Suppressor macrophage treated with lipopolysaccharide for 4 hours (primary cell): Measurements from ENCODE around the gene AIG1.

ENCODE experiments used
- DNase-seq: peaks from one replicate; pipeline ENCODE4 v3.0.0-alpha.2; 2020

The AIG1 gene

DNA sequence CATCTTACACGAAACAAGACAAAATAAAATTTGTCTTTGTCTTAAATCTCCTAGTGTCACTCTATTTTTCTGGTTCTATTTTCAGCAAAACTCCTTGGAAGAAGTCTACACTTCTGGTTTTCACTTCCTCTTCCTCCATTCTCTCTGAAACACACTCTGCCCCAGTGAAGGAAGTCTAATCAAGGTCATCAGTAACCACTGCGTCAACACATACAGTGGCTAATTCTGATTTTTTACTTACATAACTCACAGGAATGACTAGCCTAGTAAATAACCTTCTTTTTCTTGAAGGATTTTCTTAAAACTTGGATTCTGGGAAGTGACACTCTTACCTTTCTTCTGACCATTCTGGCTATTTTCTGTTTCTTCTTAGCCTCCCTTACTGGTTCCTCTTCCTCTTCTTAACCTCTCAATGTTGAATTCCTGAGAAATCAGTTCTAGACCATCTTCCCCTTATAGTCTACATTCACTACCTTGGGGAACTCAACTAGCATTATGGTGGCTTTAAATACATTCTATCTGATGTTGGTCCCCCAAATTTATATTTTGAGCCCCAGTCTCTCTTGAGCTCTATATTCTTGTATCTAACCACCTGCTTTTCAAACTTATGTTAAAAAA lies 37.5 kb downstream of the AIG1 start:
- peak; percentile 82 for DNase-seq

DNA sequence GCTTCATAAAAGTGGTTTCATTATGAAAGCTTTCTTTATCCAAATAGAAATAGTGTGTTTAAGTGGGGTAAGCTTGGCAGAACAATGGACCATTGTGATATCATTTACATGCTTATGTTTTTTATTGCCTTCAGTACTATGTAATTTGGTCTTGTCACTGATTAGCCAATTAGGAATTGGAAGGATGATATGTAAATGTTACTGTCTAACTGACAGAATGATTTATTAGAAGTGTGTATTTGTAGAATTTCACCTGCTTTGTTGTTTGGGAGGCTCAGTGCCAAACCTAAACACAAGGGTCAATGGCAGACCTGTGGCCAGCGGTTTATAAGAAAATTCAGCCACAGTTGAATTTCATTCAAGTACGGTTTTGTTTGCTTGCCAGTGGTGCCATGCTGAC lies 39.0 kb downstream of the AIG1 start:
- no peak for DNase-seq

DNA sequence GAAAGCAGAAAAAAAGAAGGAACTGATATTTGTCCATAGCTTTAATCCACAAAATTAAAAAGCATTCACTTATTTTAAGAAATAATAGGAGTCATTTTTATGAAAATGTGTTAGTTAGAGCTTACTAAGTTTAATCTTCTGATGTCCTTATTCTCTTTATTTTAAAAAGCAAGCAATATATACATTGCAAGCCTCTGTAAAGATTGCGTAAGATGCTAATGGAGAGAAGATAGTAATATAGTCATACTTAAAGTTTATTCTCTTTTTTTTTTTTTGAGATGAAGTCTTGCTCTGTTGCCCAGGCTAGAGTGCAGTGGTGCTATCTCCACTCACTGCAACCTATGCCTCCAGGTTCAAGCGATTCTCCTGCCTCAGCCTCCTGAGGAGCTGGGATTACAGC lies 39.7 kb downstream of the AIG1 start:
- no peak for DNase-seq

DNA sequence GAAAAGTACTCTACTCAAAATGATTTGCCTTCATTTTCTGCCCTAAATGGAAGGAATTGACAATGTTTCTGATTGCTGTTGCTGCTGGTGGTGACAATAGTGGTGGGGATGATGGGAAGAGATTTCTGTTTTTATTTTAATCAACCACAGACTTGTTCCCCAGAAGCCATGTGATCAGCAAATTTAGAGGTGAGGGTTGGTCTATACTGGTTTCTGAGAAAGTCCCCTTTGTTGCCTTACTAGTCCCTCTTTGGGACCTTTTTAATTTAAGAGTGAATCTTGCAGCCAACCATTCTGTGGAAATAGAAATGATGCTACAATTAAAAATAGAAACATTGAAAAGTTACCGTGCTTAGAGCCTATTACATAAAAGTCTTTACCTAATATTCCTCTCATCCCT lies 43.2 kb downstream of the AIG1 start:
- no peak for DNase-seq

DNA sequence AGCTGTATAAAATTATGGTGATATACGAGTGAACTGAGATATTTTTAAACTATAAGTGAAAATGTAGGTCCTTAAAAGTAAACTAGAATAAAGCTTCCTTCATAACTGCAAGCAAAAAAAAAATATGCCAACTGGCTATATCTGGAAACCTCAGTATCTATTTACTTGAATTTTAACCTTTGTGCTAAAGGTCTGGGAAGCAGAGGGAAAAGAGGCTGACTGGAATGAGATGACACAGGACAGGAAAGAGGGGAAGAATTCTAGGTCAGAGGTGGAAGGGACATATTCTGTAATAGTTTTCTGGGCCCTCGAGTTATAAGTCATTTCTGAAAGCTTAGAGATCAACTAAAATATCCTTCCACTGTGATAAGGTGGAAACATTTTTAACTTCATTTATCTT lies 46.8 kb downstream of the AIG1 start:
- DNase-seq, result no peak

DNA sequence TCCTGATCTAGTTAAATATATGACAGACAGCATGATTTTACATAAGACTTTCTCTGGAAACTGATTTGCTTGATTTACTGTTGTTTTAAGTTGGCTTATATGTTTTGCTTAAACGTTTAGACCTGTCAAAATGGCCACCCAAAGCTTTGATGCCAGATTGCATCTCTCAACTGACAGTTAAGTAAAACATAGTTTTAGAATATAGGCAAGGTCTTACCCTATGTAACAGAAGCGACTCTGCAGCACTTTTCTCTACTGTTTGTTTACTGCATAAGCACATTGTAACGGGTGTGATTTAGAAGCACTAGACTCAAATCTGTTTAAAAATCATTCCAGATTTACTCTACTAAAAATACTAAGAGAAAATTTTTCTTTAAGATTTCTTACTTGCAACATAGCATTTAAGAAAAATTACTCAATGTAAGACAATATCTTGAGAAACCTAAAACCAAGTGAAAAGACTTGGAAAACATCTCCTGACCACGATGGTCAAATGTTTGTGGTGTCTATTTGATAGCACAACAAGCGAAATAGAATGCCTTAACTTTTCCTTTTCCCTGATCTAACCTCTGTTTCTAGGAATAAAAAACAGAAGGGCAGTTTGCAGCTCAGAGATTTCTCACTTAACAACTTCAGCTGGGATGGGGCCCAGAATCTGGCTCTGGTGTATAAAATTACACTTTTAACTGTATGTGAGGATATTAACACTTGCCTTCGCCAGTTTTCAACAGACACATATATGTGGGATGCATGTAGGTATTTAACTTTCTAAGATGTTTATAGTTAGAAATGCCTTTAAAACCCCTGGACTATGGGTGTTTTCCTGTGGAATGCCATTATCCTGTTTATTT lies 47.4 kb downstream of the AIG1 start:
- no peak for DNase-seq

DNA sequence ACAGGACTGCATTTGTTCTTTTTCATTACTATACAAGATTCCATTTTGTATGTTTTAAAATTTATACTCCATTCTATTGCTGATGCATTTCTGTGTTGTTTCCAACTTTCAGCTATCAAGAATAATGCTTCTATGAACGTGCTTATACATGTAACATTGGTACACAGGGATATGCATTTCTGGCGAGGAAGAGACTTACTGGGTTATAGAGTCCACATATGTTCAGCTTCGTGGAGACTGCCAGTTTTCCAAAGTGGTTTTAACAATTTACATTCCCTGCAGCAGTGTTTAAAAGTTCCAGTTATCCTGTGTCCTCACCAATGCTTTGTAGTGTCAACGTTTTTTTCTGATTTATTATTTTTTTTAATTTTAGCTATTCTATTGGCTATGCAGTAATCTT lies 48.5 kb downstream of the AIG1 start:
- no peak for DNase-seq

DNA sequence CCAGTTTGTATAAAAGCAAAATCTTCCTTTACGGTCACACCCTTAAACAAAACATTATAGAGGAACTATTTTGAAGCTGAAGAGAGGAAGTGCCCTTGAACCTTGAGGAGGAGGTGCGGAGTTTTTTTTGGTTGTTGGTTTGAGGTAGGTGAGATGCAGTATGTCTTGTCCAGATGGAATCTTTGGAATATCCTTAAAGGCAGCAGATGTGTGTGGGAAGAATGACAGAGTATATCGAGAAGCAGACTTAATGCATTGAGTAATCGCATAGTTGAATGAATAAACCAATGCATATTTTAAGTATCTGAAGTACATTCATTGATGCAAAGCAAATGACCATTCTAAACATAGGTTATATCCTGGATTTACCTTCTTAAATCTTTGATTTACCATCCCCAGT lies 49.9 kb downstream of the AIG1 start:
- DNase-seq, result no peak

DNA sequence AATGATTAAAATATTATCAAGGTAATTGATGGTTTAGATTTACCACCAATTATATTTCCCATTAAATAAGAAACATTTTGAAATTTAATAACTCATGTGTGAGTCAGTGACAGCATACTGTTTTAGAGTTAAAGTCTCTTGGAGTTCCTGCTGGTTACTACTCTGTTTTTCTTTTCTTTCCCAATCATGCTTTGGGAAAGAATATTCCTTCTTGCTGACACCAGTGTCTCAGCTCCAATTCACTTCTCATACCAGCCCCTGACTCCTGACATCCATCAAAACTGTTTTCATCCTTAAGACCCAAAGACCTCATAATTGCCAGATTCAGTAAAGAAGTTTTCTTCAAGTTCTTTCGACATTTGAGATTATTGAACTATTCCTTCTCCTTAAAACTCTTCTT lies 50.3 kb downstream of the AIG1 start:
- DNase-seq, result no peak

DNA sequence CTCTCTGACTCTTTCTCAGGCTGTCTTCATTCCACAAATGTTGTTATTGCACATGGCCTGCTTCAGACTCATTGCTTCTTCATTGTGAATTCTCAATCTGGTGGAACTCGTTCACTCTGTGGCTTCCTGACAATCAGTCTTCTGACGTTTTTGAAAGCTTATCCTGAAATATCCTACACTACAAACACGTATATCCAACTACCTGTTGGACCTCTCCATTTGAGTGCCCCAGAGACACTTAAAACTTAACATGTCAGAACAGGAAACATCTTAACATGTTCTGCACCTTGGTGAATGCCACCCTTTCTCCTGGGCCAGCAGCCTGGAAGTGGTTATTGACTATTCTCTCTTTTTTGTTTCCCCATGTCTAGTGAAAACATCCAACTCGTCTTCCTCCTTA lies 50.8 kb downstream of the AIG1 start:
- no peak for DNase-seq

DNA sequence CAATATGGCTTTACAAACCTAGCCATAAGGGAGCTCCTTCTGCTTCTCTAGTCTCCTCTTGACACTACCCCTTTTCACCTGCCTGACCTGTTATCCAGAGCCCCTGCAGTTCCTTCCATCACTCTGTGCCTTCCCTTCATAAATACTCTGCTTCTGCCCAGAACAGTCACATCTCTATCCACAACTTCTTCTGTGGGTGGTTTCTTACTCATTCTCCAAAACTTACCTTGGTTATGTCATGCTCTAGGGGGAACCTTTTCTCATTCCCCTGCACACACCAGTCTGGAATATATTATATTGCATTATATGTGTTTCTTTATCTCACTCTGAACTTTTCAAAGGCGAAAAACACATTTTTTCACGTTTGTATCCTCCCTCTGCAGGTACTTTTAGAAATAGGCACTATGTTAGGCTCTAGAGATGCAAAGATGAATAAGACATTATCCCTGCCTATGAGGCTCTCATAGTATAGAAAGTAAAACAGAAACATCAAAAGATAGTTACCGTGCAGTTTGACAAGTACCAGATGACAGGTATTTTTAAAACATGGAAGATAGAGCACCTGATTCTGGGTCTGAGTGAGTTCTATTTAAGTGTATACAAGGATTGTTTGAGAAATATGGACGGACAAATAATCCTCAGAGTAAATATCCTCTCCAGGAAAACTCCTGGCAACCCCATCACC lies 51.5 kb downstream of the AIG1 start:
- no peak for DNase-seq

DNA sequence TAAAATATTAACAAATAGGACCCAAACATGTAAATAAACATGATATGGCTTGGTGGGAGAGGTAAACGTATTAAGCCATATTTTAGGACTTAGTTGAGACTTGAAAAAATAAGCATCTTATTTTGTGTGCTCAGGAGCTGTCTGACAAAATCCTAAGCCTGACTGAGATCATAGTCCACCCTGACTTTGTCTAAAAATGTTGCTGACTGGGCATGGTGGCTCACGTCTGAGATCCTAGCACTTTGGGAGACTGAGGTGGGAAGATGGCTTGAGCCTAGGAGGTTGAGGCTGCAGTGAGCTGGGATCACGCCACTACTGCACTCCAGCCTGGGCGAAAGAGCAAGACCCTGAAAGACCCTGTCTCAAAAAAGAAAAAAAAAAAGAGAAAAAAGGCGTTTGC lies 52.1 kb downstream of the AIG1 start:
- DNase-seq, result no peak

DNA sequence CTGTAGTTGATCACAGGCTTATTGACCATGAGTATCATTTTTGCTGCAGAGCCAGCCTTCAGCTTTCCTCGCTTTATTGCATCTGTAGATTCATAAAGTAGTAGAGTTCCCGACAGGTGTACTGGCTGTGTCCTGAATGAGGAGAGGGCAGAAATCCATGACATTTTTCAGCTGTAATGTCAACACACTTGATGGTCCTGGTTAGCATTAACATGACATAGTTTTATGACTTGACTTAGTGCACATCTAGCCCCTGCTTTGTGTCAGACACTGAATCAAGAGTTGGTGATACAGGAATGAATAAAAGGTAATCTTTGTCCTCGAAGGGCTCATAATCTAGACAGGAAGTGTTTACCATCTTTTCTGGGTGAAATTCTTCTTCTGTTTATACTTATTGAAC lies 55.0 kb downstream of the AIG1 start:
- DNase-seq, result no peak

DNA sequence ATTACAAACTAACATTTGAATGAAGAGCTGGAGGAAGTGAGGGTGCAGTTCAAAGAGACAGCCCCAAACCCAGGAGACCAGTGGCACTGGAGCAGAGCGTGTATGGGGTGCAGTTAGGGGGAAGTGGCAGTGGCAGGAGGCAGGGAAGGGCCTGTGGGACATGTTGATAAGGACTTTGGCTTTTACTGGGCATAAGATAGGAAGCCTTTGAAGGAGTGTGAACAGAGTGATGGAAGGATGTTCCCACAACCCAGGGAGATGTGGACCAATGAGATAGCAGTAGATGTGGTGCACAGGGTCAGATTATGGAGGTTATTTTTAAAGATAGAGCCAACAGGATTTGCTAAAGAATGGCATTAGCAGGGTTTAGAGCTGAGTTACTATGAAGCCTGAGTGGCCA lies 56.4 kb downstream of the AIG1 start:
- DNase-seq, result no peak

DNA sequence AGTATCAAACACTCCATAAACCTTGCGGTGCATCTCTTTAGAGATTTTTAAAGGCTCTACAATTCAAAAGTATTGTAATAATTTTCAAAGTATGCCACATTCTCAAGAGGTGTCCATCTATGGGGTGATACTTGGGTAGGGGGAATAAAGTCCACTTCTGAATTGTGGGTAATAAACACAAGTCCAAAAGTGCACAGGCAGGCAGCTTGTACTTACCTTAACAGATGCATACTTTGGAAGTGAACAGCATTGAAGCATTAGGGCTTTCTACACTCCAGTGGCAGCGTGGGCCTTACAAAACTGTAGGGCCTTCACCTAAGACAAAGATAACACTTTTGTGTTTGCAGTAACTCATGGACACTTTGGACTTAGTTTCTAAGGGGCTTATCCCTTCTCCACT lies 58.6 kb downstream of the AIG1 start:
- no peak for DNase-seq

DNA sequence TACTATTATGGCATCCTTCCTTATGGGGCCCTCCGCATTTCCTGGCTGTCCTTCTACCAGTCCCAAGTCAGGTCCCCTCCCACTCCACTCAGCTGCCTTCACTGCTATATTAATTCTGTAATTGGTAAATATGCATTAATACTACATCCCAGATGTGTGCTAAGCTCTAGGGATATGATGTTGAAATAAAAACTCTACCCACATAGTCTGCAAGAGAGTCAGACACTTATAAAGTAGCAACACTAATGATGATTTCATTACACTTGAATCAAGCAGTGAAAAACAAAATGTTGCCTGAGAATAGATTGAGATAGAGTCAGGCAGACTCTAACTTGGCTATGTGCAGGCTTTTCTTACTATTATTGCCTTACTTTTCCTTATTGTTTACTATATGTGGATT lies 62.4 kb downstream of the AIG1 start:
- DNase-seq, result no peak

DNA sequence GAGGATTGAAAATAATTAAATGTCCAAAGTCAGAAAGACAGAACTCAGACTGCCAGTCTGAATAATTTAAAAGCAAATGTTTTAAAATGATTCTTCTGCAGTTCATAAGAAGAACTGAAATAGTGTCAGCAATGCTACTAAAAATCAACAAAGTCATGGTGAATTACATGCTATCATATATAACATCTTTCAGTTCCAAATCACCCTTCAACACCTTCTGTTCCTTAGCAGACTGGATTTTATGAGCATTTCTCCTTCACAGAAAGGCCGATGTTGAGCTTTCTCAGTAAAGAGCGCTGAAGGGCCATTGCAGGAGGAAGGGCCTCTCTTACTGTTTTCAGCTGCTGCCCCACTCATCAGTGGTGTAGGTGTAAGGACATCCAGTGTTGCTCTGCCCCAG lies 63.3 kb downstream of the AIG1 start:
- no peak for DNase-seq

DNA sequence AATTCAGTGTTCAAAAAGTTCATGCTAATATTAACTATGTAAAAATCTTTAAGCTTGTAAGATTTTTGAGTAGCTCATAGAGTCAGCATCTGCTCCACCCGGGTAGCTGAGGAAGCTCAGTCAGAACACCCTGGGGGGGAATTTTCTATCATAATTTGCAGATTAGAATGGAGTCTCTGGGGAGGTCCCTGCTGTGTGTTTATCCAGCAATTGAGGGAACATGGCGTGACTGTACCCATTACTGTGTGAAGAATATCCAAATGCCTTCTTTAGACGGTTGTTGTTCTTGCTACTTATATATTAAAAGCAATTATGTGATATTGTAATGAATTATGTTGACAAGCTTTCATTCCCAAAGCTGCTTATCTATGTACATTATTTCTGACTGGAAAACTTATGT lies 64.8 kb downstream of the AIG1 start:
- DNase-seq, result no peak

DNA sequence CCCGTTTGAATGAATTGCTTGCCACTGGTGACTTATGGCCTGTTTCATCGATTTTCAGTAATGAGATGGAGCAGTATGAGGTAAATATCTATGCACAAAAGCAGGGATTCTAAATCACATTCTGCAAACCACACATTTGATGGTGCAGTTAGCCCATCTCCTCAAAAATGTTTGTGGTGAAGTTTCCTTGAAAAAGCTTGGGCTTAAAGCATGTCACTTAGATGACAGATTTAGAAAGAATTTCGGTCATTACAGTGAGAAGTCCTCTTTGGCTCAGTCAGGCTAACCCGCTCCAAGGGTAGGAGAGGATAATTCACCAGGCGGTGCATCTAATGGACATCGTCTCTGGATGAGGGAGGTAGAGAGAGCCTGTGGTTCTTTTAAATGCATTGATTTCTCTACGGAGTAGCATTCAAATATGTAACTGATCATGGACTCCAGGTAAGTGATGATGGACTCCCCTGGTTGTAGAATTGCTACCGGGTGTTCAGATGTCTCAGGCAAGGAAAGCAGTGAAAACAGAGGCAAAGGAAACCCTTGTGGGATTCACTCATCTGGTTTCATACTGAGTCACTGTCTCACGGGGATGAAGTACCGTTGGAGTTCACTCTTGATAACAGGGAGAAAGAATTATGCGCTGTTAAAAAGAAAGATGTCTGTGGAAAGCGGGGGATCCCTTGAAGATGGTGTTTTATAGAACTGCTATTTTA lies 65.3 kb downstream of the AIG1 start:
- DNase-seq, result no peak

DNA sequence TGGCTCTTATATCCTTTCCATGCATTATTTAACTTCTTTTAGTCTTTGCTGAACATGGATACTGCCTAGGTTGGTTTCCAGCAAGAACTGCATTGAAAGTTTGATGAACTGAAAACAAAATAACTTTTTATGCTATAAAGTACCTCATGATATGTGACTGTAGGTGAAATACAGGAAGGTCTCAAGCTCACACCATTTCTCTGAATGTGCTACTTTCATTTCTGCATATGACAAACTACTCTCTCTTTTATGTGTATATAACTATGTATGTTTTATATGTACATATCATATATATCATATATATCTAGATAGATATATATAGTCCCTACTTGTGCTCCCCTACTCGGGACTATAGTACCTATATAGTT lies 65.9 kb downstream of the AIG1 start:
- DNase-seq, result no peak

DNA sequence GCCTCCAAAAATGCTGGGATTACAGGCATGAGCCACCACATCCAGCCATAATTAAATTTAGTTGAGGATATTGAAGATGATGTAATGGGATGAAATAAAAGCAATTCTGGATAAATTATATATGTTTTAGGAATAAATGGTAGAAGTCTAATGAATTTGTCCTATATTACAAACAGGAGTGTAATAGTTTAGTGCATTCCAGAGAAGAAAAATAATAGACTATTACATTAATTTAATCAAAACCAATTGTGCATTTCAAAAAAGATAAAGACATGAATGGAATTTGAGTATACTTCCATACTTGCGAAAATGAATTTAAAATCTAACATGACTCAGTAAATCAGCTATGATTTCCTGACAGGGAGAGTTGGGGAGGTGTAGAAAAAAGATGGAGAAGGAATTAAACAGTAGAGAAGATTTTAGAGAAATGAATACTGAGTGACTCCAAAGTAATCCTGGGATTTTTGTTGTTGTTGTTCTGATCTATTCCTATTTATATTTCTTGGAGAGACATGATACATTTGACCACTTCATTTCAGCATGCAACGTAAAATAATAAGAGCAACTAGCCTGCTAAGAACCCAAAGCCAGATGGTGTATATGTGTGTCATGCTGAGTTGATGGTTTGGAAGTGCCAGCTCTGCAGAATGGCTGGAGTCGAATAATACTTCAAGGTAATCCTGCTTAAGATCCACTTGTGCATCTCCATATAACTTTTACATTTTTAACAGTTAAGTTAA lies 67.4 kb downstream of the AIG1 start:
- DNase-seq, result no peak

DNA sequence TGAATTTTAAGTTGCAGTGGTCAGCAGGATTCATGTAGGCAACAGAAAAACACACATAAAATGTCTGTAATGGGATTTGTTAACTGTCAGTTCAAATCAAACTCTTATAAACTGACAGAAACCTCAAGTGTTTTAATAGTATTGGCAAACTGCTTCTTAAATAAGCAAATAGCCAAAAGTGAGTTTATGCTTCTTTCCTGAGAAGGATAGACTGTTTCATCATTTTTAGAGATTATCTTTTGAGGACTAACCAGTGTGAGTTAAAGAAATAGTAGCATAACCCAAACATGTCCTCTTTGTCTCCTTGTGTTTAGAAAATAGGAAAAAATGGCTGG lies 68.0 kb downstream of the AIG1 start:
- no peak for DNase-seq

DNA sequence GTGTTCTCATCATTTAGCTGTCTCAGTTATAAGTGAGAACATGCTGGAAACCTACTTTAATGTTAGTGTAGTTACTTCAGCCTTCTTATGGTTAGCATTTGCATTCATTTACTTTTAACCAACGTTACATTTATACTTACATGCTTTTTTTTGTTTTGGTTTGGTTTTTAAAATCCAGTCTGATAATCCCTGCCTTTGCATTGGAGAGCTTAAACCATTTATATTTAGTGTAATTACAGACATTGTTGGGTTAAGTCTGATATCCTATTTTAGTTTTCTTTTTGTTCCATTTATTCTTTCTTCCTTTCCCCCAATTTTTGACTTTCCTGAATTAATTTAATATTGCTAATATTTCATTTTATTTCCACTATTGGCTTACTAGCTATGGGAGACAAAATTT lies 70.2 kb downstream of the AIG1 start:
- no peak for DNase-seq
